ENCODE data around the gene B4GALT1. TPM values are rescaled to one million over a fixed set of nuclear protein-coding genes. Genes with fewer than 3 reads are reported as not detected.

The B4GALT1 gene
- total and polyA plus RNA-seq, 2 donors from 2014 or later, result 33.0 to 163 TPM

- Histone ChIP-seq H3K27ac (ENCODE audit: low read depth in 2 of 2, low read length in 2 of 2) (no peak overlapping the region), H3K9me3 (ENCODE audit: control insufficient read depth in 2 of 3, insufficient read depth in 1 of 3, low read length in 3 of 3) (no peaks in the 10 kb centered on the region), H3K36me3 (ENCODE audit: control insufficient read depth in 2 of 3, insufficient read depth in 3 of 3, low read length in 3 of 3) (no peaks in the 10 kb centered on the region), H3K27me3 (ENCODE audit: control insufficient read depth, insufficient read depth, low read length) (no peaks in the 10 kb centered on the region), H3K9ac (ENCODE audit: low read length in 3 of 3) (no peak overlapping the region), H3K4me1 (ENCODE audit: control insufficient read depth in 2 of 3, insufficient read depth in 2 of 3, low read depth in 1 of 3, low read length in 3 of 3) (peaks cover 0 to 17% (median 7%) of the 10 kb centered on the region in 3 donors), H3K4me3 (ENCODE audit: low read length in 3 of 3) (no peak overlapping the region)
- no peak for DNase-seq
- TF ChIP-seq CTCF (IDR thresholded peaks at IDR 0.05; ENCODE audit: borderline replicate concordance, extremely low read depth, insufficient read depth), result no peak
- intact Hi-C loops (cut with DNase I), result no loop called here
- no peak for FAIRE-seq
Measured at GRCh38 chr9:33177086-33177485, 9.9 kb upstream of the B4GALT1 start.

- DNase-seq (no peak), FAIRE-seq (no peak)
- no peak overlapping the region for H3K9ac ChIP-seq (ENCODE audit: low read length in 3 of 3)
- H3K4me1 ChIP-seq (ENCODE audit: control insufficient read depth in 2 of 3, insufficient read depth in 2 of 3, low read depth in 1 of 3, low read length in 3 of 3), result peaks cover 0 to 28% (median 15%) of the 10 kb centered on the region in 3 donors
- TF ChIP-seq CTCF (IDR thresholded peaks at IDR 0.05; ENCODE audit: borderline replicate concordance, extremely low read depth, insufficient read depth), result no peak
- no peak overlapping the region for H3K27ac ChIP-seq (ENCODE audit: low read depth in 2 of 2, low read length in 2 of 2)
- H3K4me3 ChIP-seq (ENCODE audit: low read length in 3 of 3), result no peak overlapping the region
- intact Hi-C loops (cut with DNase I), result no loop called here
- H3K36me3 ChIP-seq (ENCODE audit: control insufficient read depth in 2 of 3, insufficient read depth in 3 of 3, low read length in 3 of 3), result no peaks in the 10 kb centered on the region
- H3K9me3 ChIP-seq (ENCODE audit: control insufficient read depth in 2 of 3, insufficient read depth in 1 of 3, low read length in 3 of 3), result no peaks in the 10 kb centered on the region
- H3K27me3 ChIP-seq (ENCODE audit: control insufficient read depth, insufficient read depth, low read length), result no peaks in the 10 kb centered on the region
Measured at GRCh38 chr9:33175649-33176325, 8.7 kb upstream of the B4GALT1 start.

DNA sequence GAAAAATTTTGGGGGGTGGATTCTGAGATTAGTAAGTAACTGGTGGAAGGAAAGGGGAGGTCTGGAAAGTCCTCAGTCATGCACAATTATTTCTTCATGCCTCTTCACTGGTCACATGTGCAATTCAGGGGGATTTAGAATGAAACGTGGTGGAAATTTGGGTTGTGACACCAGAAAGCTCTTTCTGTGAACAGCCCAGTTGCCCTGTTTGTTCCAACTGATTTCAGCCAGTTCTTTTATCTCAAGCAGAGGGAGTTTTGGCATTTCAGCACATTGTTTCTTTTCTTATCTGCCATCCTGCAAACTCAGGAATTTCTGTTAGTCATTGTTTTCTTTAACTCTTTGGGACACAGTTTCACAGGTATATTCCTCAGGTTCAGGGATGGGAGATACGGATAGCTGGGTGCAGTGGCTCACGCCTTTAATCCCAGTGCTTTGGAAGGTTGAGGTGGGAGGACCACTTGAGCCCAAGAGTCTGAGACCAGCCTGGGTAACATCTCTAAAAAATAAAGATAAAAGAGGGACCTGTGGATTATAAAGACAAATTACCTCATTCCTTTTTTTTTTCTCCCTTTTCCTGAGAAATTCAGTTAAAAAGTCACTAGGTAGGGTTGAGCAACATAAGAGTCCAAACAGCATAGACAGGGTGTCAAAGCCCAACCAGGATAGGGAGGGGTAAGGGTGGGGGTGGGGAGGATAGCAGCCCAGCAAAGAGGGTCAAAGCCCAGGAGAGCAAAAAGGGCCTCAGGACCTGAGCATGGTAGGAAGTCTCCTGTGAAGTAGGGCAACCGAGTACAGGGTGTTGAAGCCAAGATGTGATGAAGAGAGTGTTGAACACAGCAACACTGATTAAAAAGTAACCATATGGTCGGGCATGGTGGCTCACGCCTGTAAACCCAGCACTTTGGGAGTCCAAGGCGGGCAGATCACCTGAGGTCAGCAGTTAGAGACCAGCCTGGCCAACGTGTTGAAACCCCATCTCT, 5.4 kb upstream of the B4GALT1 start:
- Histone ChIP-seq H3K9me3 (ENCODE audit: control insufficient read depth in 2 of 3, insufficient read depth in 1 of 3, low read length in 3 of 3) (no peaks in the 10 kb centered on the region), H3K36me3 (ENCODE audit: control insufficient read depth in 2 of 3, insufficient read depth in 3 of 3, low read length in 3 of 3) (no peaks in the 10 kb centered on the region), H3K9ac (ENCODE audit: low read length in 3 of 3) (no peak overlapping the region), H3K27me3 (ENCODE audit: control insufficient read depth, insufficient read depth, low read length) (no peaks in the 10 kb centered on the region), H3K4me3 (ENCODE audit: low read length in 3 of 3) (no peak overlapping the region), H3K27ac (ENCODE audit: low read depth in 2 of 2, low read length in 2 of 2) (peak overlapping the region; percentile 55 to 75), H3K4me1 (ENCODE audit: control insufficient read depth in 2 of 3, insufficient read depth in 2 of 3, low read depth in 1 of 3, low read length in 3 of 3) (peaks cover 2 to 22% (median 22%) of the 10 kb centered on the region in 3 donors)
- no peak for FAIRE-seq
- no peak for DNase-seq
- intact Hi-C loops (cut with DNase I), result no loop called here
- TF ChIP-seq CTCF (IDR thresholded peaks at IDR 0.05; ENCODE audit: borderline replicate concordance, extremely low read depth, insufficient read depth), result no peak
